Measurements from ENCODE around the gene NFIB. TPM values are rescaled to one million over a fixed set of nuclear protein-coding genes. Genes with fewer than 3 reads are reported as not detected.

Gene NFIB
- total RNA-seq, 2 experiments from 2014 or later = not detected

DNA sequence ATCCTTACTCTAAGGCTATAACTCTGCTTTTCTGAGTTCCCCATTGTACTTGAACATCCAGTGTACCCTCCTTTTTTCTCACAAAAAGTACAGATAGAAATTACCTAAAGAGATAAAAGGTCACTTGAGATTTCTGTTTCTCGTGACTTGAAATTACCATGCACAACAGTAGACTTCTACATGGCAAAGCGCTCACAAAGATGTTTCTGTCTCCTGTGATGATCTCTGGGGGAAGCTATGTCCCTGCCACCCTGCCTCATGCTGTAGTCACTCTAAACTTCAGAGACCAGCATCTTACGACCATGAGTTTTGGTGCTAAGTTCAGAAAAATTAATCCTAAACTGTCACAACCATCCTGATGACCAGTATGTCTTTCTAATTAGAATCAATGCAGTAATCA, 36.2 kb downstream of the NFIB start:
- POLR2A ChIA-PET = no interaction called here
- ATAC-seq (no peak), DNase-seq (no peak)
- H3K9me3 Mint-ChIP-seq = no peaks in the 10 kb centered on the region
- intact Hi-C loops (cut with micrococcal nuclease) = no loop called here
- H3K27ac Mint-ChIP-seq = no peak overlapping the region
- H3K4me3 Mint-ChIP-seq = no peak overlapping the region
- CTCF ChIA-PET = no interaction called here
- no peaks in the 10 kb centered on the region for H3K4me1 Mint-ChIP-seq (ENCODE audit: low read depth)
- no peak for TF ChIP-seq CTCF (IDR thresholded peaks at IDR 0.05)
- H3K27me3 Mint-ChIP-seq = peaks cover 7% of the 10 kb centered on the region
- no peaks in the 10 kb centered on the region for H3K36me3 Mint-ChIP-seq (ENCODE audit: low read depth)

GRCh38 chr9:14277244-14277643, 36.7 kb downstream of the NFIB start:
- intact Hi-C loops (cut with micrococcal nuclease) = no loop called here
- Mint-ChIP-seq H3K4me1 (ENCODE audit: low read depth) (no peaks in the 10 kb centered on the region), H3K4me3 (no peak overlapping the region), H3K9me3 (no peaks in the 10 kb centered on the region), H3K27me3 (peaks cover 8% of the 10 kb centered on the region), H3K36me3 (ENCODE audit: low read depth) (no peaks in the 10 kb centered on the region), H3K27ac (no peak overlapping the region)
- no peak for TF ChIP-seq CTCF (IDR thresholded peaks at IDR 0.05)
- no peak for ATAC-seq
- ChIA-PET POLR2A (no interaction called here), CTCF (interaction anchor here (1.4 kb wide), 1 partner anchor 11 kb away, joined by 4 read pairs; no protein-coding TSS in a partner anchor)
- DNase-seq = no peak

DNA sequence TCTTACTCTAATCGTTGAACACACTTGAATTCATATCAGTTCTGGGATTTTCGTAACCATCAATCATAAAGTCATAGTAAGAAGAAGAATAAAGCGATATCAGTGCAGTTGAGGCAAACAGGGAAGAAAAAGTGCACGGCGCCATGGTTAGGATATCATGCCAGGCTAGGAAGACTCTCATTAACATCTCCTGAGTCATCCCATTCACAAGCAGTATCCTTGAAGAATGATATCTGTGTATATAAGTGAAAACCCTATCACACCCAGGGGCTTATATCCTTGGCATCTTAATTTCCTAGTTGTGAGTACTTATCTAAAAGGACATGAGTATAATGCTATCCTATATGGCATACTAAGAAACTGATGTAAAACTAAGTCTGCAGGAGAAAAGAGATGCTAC, 38.6 kb downstream of the NFIB start:
- CTCF ChIA-PET = no interaction called here
- no peak overlapping the region for H3K27ac Mint-ChIP-seq
- no peak for DNase-seq
- POLR2A ChIA-PET = no interaction called here
- no peak for ATAC-seq
- TF ChIP-seq CTCF (IDR thresholded peaks at IDR 0.05) = no peak
- no peaks in the 10 kb centered on the region for H3K9me3 Mint-ChIP-seq
- no peaks in the 10 kb centered on the region for H3K36me3 Mint-ChIP-seq (ENCODE audit: low read depth)
- H3K4me3 Mint-ChIP-seq = no peak overlapping the region
- no peaks in the 10 kb centered on the region for H3K4me1 Mint-ChIP-seq (ENCODE audit: low read depth)
- H3K27me3 Mint-ChIP-seq = peaks cover 16% of the 10 kb centered on the region
- intact Hi-C loops (cut with micrococcal nuclease) = no loop called here

- no peak overlapping the region for H3K4me3 Mint-ChIP-seq
- H3K4me1 Mint-ChIP-seq (ENCODE audit: low read depth) = no peaks in the 10 kb centered on the region
- H3K27ac Mint-ChIP-seq = no peak overlapping the region
- H3K36me3 Mint-ChIP-seq (ENCODE audit: low read depth) = no peaks in the 10 kb centered on the region
- POLR2A ChIA-PET = no interaction called here
- intact Hi-C loops (cut with micrococcal nuclease) = no loop called here
- DNase-seq (no peak), ATAC-seq (no peak)
- H3K27me3 Mint-ChIP-seq = peaks cover 13% of the 10 kb centered on the region
- CTCF ChIA-PET = no interaction called here
- no peaks in the 10 kb centered on the region for H3K9me3 Mint-ChIP-seq
- no peak for TF ChIP-seq CTCF (IDR thresholded peaks at IDR 0.05)
Observed at GRCh38 chr9:14273696-14274121, 40.2 kb downstream of the NFIB start.

DNA sequence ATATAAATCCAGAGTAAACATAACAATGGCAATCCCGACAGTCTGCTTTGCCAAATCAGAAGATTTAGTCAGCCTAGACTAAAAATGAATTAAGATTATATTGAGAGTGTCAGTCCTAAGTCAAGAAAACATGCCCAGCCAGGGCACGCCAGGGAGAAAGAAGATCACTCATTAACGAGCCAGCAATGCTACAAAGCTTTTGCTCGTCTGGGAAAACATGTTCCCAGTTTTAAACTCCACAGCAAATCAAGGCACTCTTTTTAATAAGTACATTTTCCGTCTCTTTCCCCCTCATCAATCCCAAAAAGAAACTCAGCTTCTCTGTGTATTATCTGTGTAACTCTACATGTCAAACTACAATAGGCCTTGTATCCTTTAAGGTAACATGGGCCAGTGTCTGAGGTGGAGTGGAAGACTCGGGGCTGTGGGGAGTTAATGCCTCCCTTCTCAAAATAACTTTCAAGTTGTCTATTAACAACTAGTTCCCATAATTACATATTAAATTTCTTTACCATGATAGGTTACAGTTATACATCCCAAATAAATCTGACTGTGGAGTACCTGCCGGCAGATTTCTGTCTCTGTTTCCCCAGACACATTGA, 40.9 kb downstream of the NFIB start:
- DNase-seq (no peak), ATAC-seq (no peak)
- H3K4me1 Mint-ChIP-seq (ENCODE audit: low read depth) = no peaks in the 10 kb centered on the region
- ChIA-PET CTCF (no interaction called here), POLR2A (no interaction called here)
- no peaks in the 10 kb centered on the region for H3K36me3 Mint-ChIP-seq (ENCODE audit: low read depth)
- intact Hi-C loops (cut with micrococcal nuclease) = no loop called here
- TF ChIP-seq CTCF (IDR thresholded peaks at IDR 0.05) = no peak
- peaks cover 13% of the 10 kb centered on the region for H3K27me3 Mint-ChIP-seq
- no peak overlapping the region for H3K4me3 Mint-ChIP-seq
- no peaks in the 10 kb centered on the region for H3K9me3 Mint-ChIP-seq
- H3K27ac Mint-ChIP-seq = no peak overlapping the region
